ENCODE results near the gene PRSS33. TPM values are rescaled to one million over a fixed set of nuclear protein-coding genes. Genes with fewer than 3 reads are reported as not detected.

The PRSS33 gene
- total RNA-seq, 1 donor from 2014 or later = not detected

- ChIA-PET POLR2A (no interaction called here), CTCF (no interaction called here)
- DNase-seq (no peak), ATAC-seq (ENCODE audit: low read depth) (no peak)
- Mint-ChIP-seq H3K4me1 (no peaks in the 10 kb centered on the region), H3K27ac (no peak overlapping the region), H3K9me3 (no peaks in the 10 kb centered on the region), H3K4me3 (no peak overlapping the region), H3K27me3 (peaks cover 4% of the 10 kb centered on the region), H3K36me3 (ENCODE audit: low read depth) (no peaks in the 10 kb centered on the region)
- intact Hi-C loops (cut with micrococcal nuclease) = no loop called here
- TF ChIP-seq CTCF (IDR thresholded peaks at IDR 0.05) = no peak
Observed at GRCh38 chr16:2818272-2818876, 31.0 kb upstream of the PRSS33 start.

GRCh38 chr16:2817340-2818271 is 30.2 kb upstream of the PRSS33 start:
- Mint-ChIP-seq H3K27ac (no peak overlapping the region), H3K9me3 (no peaks in the 10 kb centered on the region), H3K27me3 (peaks cover 4% of the 10 kb centered on the region), H3K4me3 (no peak overlapping the region), H3K4me1 (no peaks in the 10 kb centered on the region), H3K36me3 (ENCODE audit: low read depth) (no peaks in the 10 kb centered on the region)
- intact Hi-C loops (cut with micrococcal nuclease) = no loop called here
- TF ChIP-seq CTCF (IDR thresholded peaks at IDR 0.05) = no peak
- ATAC-seq (ENCODE audit: low read depth) (no peak), DNase-seq (no peak)
- CTCF ChIA-PET = no interaction called here
- POLR2A ChIA-PET = no interaction called here

- POLR2A ChIA-PET = no interaction called here
- no peaks in the 10 kb centered on the region for H3K4me1 Mint-ChIP-seq
Observed at GRCh38 chr16:2816751-2817339, 29.5 kb upstream of the PRSS33 start, which contains the start of gene PRSS21. TSS of gene PRSS21 (plus strand) at chr16:2817237. CDS start at chr16:2817269, 32 bp downstream.

GRCh38 chr16:2815299-2815771 is 28.0 kb upstream of the PRSS33 start:
- ChIA-PET POLR2A (no interaction called here), CTCF (no interaction called here)
- Mint-ChIP-seq H3K4me3 (no peak overlapping the region), H3K27ac (no peak overlapping the region), H3K9me3 (no peaks in the 10 kb centered on the region), H3K4me1 (no peaks in the 10 kb centered on the region), H3K27me3 (peaks cover 12% of the 10 kb centered on the region), H3K36me3 (ENCODE audit: low read depth) (no peaks in the 10 kb centered on the region)
- intact Hi-C loops (cut with micrococcal nuclease) = no loop called here
- ATAC-seq (ENCODE audit: low read depth) (no peak), DNase-seq (no peak)
- TF ChIP-seq CTCF (IDR thresholded peaks at IDR 0.05) = no peak

More at GRCh38 chr16:2816751-2817339, 29.5 kb upstream of the PRSS33 start, which contains the start of gene PRSS21:
- TF ChIP-seq CTCF (IDR thresholded peaks at IDR 0.05) = no peak
- Mint-ChIP-seq H3K36me3 (ENCODE audit: low read depth) (no peaks in the 10 kb centered on the region), H3K27ac (no peak within 1 kb of the TSS), H3K27me3 (peaks cover 6% of the 10 kb centered on the region), H3K9me3 (no peaks in the 10 kb centered on the region), H3K4me3 (no peak within 1 kb of the TSS)
- ATAC-seq (ENCODE audit: low read depth) = no peak
- no peak for DNase-seq
- intact Hi-C loops (cut with micrococcal nuclease) = no loop called here
- CTCF ChIA-PET = no interaction called here

Measured in activated B cell treated with CpG ODN at 0.5 μM for 24 hours (primary cell).